IMR-90 (cell line): ENCODE measurements around the gene PPP6R1.

Experiments
- CEBPB ChIP-seq: IDR thresholded peaks from 2 replicates; pipeline ENCODE4 v1.6.1; 2012; ENCODE audit warnings: low read depth, low read length, improper control_type of control experiment
- CHD1 ChIP-seq: IDR thresholded peaks from 2 replicates; pipeline ENCODE4 v1.6.1; 2012; ENCODE audit warnings: low read depth, low read length, improper control_type of control experiment
- MAFK ChIP-seq: IDR thresholded peaks from 2 replicates; pipeline ENCODE4 v1.6.1; 2012; ENCODE audit warnings: low read depth, low read length, improper control_type of control experiment
- MAZ ChIP-seq: IDR thresholded peaks from 2 replicates; pipeline ENCODE4 v1.6.1; 2012; ENCODE audit warnings: low read depth, mild to moderate bottlenecking, low read length, improper control_type of control experiment, moderate library complexity, borderline replicate concordance
- MXI1 ChIP-seq: IDR thresholded peaks from 2 replicates; pipeline ENCODE4 v1.6.1; 2012; ENCODE audit warnings: low read depth, mild to moderate bottlenecking, low read length, moderate library complexity, borderline replicate concordance
- POLR2A ChIP-seq: IDR thresholded peaks from 2 replicates; pipeline ENCODE4 v1.6.1; 2012; ENCODE audit warnings: mild to moderate bottlenecking, low read depth, low read length
- RAD21 ChIP-seq: IDR thresholded peaks from 2 replicates; pipeline ENCODE4 v1.6.1; 2012; ENCODE audit warnings: low read length, improper control_type of control experiment
- RCOR1 ChIP-seq: IDR thresholded peaks from 2 replicates; pipeline ENCODE4 v1.6.1; 2012; ENCODE audit warnings: mild to moderate bottlenecking, low read length, improper control_type of control experiment; ENCODE audit not compliant: insufficient replicate concordance
- RFX5 ChIP-seq: IDR thresholded peaks from 2 replicates; pipeline ENCODE4 v1.8.0; 2012; ENCODE audit warnings: low read depth, mild to moderate bottlenecking, low read length, moderate library complexity
- USF2 ChIP-seq: fragments of 150-350 bp; IDR thresholded peaks from 2 replicates; pipeline ENCODE4 v1.6.1; 2017; ENCODE audit warnings: mild to moderate bottlenecking, antibody characterized with exemption, low read length, low read depth
- TF ChIP-seq, protein P1 (sequence below): conservative IDR thresholded peaks from 2 replicates; pipeline ENCODE4 v1.5.1; 2012; ENCODE audit warnings: mild to moderate bottlenecking, low read depth, low read length, improper control_type of control experiment
- TF ChIP-seq, protein P2 (sequence below): fragments of 150-350 bp; IDR thresholded peaks from 2 replicates; pipeline ENCODE4 v1.6.1; 2016; ENCODE audit warnings: low read depth, mild to moderate bottlenecking, low read length, moderate library complexity, borderline replicate concordance

DNA sequence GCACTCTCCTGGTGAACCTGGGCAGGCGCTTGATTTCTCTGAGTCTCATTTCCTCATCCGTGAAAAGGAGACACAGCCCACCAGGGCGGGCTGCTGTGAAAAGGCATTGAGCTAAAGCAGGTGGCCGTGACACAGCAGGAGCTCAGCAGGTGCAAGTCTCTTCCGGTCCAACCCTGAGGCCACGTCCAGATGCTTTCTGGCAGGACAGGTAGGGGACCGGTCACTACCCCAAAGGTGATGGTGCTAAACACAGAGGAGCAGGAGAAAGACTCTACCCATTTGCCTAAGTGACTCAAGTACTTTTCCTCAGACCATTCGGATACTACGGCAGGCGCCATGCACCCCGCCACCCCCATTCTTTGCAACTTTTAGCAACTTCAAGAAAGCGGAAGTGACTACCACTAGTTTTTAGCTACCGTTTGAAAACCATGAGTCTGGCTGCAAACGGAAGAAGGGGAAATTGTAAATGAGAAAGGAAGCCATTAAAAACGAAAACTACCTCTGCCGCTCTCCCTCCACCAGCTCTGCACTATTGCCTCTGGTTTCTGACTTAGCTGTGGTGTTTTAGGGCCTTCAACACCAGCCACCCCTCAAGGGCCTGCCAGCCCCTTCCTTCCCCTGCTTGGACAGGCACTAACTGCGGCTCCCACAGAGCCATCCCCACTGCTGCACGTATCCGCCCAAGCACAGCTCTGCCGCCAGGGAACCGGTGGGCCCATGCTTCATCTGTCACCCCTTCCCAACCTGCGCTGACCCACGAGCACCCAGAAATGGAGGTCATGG is 4.8 kb downstream of the PPP6R1 start:
- TF ChIP-seq RCOR1 = no peak
- TF ChIP-seq CEBPB = no peak
- TF ChIP-seq, protein P1, sequence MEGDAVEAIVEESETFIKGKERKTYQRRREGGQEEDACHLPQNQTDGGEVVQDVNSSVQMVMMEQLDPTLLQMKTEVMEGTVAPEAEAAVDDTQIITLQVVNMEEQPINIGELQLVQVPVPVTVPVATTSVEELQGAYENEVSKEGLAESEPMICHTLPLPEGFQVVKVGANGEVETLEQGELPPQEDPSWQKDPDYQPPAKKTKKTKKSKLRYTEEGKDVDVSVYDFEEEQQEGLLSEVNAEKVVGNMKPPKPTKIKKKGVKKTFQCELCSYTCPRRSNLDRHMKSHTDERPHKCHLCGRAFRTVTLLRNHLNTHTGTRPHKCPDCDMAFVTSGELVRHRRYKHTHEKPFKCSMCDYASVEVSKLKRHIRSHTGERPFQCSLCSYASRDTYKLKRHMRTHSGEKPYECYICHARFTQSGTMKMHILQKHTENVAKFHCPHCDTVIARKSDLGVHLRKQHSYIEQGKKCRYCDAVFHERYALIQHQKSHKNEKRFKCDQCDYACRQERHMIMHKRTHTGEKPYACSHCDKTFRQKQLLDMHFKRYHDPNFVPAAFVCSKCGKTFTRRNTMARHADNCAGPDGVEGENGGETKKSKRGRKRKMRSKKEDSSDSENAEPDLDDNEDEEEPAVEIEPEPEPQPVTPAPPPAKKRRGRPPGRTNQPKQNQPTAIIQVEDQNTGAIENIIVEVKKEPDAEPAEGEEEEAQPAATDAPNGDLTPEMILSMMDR = no peak
- no peak for TF ChIP-seq CHD1
- TF ChIP-seq MXI1 = no peak
- no peak for TF ChIP-seq POLR2A
- TF ChIP-seq, protein P2, sequence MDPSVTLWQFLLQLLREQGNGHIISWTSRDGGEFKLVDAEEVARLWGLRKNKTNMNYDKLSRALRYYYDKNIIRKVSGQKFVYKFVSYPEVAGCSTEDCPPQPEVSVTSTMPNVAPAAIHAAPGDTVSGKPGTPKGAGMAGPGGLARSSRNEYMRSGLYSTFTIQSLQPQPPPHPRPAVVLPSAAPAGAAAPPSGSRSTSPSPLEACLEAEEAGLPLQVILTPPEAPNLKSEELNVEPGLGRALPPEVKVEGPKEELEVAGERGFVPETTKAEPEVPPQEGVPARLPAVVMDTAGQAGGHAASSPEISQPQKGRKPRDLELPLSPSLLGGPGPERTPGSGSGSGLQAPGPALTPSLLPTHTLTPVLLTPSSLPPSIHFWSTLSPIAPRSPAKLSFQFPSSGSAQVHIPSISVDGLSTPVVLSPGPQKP = no peak
- no peak for TF ChIP-seq RFX5
- TF ChIP-seq MAZ = no peak
- no peak for TF ChIP-seq RAD21
- no peak for TF ChIP-seq MAFK
- no peak for TF ChIP-seq USF2
